K562 (cell line): ENCODE results near the gene KLC1.

Experiments
- JUN ChIP-seq, 2 experiments: sonication (generic) in 1 of 2; formaldehyde crosslinking in 1 of 2; IDR thresholded peaks; 2 replicates each; pipeline versions ENCODE4 v1.6.1 to v1.8.0; 2012 to 2022; ENCODE audit warnings: borderline replicate concordance in 2 of 2, mild to moderate bottlenecking in 2 of 2, improper control_type of control experiment in 1 of 2, low read depth in 1 of 2, low read length in 1 of 2, missing genetic modification reagents in 1 of 2
- MEF2A ChIP-seq: IDR thresholded peaks from 2 replicates; pipeline ENCODE4 v1.6.1; 2011; ENCODE audit warnings: low read depth, mild to moderate bottlenecking, low read length, moderate library complexity; ENCODE audit not compliant: control insufficient read depth
- POLR2A ChIP-seq: fragments of 450-650 bp; conservative IDR thresholded peaks from 2 replicates; pipeline ENCODE4 v1.6.1; 2016
- SIN3A ChIP-seq, 2 experiments: fragments of 150-350 bp in 1 of 2; IDR thresholded peaks; 2 replicates each; pipeline ENCODE4 v1.6.1; 2011 to 2016; ENCODE audit warnings: borderline replicate concordance in 2 of 2, low read depth in 2 of 2, low read length in 2 of 2, mild to moderate bottlenecking in 2 of 2, moderate library complexity in 2 of 2; ENCODE audit not compliant: control insufficient read depth in 1 of 2
- STAT6 ChIP-seq: sonication (generic); formaldehyde crosslinking; IDR thresholded peaks from 2 replicates; pipeline ENCODE4 v1.8.1; 2023; ENCODE audit warnings: mild to moderate bottlenecking, missing genetic modification reagents
- ZNF146 ChIP-seq: IDR thresholded peaks from one replicate; pipeline ENCODE4 v1.6.1; 2018; ENCODE audit warnings: missing compliant biosample characterization; ENCODE audit not compliant: unreplicated experiment
- ZNF175 ChIP-seq: fragments of 200-800 bp; sonication (Bioruptor generic); IDR thresholded peaks from 2 replicates; pipeline ENCODE4 v1.6.1; 2016; ENCODE audit warnings: low read depth, mild to moderate bottlenecking, missing genetic modification characterization, missing compliant biosample characterization
- TF ChIP-seq, protein P1 (sequence below), 3 experiments: IDR thresholded peaks in 2 of 3; conservative IDR thresholded peaks in 1 of 3; 2 replicates each; pipeline ENCODE4 v1.5.1; 2011 to 2012; ENCODE audit warnings: low read length in 3 of 3, mild to moderate bottlenecking in 3 of 3, control low read depth in 2 of 3, improper control_type of control experiment in 1 of 3, inconsistent platforms in 1 of 3, low read depth in 1 of 3, mixed read lengths in 1 of 3, moderate library complexity in 1 of 3; ENCODE audit not compliant: insufficient read depth in 2 of 3

DNA sequence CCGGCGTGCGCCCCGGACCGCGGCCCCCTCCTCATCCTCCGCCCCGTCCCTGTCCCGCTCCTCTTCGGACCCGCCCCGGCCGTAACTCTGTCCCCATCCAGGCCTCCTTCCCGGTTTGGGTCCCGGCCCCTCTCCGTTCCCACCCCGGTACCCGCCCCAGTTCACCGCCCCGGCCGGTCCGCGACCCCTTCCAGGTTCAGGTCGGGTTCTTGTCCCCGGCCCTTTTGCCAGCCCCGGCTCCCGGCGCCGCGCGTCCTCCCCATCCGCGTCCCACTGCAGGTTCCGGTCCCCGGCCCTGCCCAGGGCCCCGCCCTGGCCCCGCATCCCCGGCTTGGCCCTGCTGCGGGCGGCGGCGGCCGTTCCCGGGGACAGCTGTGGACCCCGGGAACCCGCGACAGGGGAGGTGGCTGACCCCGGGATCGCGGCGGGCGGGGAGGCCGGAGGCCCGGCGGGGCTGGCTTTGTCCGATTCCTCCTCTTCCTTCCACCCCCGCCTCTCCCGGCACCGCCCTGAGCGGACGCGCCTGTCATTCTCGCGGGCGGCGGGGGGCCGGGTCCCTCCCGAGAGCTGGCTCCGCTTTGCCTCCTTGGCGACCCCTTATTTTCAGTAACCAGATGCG is 601 bp downstream of the KLC1 start:
- TF ChIP-seq, protein P1, sequence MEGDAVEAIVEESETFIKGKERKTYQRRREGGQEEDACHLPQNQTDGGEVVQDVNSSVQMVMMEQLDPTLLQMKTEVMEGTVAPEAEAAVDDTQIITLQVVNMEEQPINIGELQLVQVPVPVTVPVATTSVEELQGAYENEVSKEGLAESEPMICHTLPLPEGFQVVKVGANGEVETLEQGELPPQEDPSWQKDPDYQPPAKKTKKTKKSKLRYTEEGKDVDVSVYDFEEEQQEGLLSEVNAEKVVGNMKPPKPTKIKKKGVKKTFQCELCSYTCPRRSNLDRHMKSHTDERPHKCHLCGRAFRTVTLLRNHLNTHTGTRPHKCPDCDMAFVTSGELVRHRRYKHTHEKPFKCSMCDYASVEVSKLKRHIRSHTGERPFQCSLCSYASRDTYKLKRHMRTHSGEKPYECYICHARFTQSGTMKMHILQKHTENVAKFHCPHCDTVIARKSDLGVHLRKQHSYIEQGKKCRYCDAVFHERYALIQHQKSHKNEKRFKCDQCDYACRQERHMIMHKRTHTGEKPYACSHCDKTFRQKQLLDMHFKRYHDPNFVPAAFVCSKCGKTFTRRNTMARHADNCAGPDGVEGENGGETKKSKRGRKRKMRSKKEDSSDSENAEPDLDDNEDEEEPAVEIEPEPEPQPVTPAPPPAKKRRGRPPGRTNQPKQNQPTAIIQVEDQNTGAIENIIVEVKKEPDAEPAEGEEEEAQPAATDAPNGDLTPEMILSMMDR (IDR thresholded peaks at IDR 0.05 in 2 of 3, conservative IDR thresholded peaks at IDR 0.05 in 1 of 3; ENCODE audit: insufficient read depth in 2 of 3, low read depth in 1 of 3, low read length in 3 of 3) = no peak
- TF ChIP-seq JUN (IDR thresholded peaks at IDR 0.05; ENCODE audit: borderline replicate concordance, low read depth, low read length) (no peak), JUN (CRISPR knock-in tag; IDR thresholded peaks at IDR 0.05; ENCODE audit: borderline replicate concordance) (no peak), ZNF146 (CRISPR knock-in tag) (no peak), MEF2A (no peak), POLR2A (no peak), ZNF175 (CRISPR knock-in tag) (no peak), STAT6 (CRISPR knock-in tag) (no peak), SIN3A (IDR thresholded peaks at IDR 0.05; ENCODE audit: borderline replicate concordance in 2 of 2, control insufficient read depth in 1 of 2, low read depth in 2 of 2, low read length in 2 of 2) (peak in 1 of 2 experiments; percentile 61; a peak in 2 of 4 replicates)
